Activated CD4-positive, alpha-beta memory T cell treated with anti-CD3 and anti-CD28 coated beads for 36 hours (primary cell): ENCODE measurements around the gene TAPBP. TPM values are rescaled to one million over a fixed set of nuclear protein-coding genes. Genes with fewer than 3 reads are reported as not detected.
"Not testable (repeated sequence)": the region's sequence is repeated elsewhere in the genome, so short reads cannot be mapped to it uniquely, and the experiment has no call there.

Experiments used
- CTCF ChIA-PET: fragments of 350-600 bp; sonication (Branson Sonifier 250); formaldehyde crosslinking; loops from one replicate; lab custom pipeline; 2021; ENCODE audit warnings: antibody characterized with exemption, inconsistent platforms; lab: Charles Lee
- POLR2A ChIA-PET: fragments of 350-600 bp; sonication (Branson Sonifier 250); formaldehyde crosslinking; loops from one replicate; lab custom pipeline; 2021; ENCODE audit warnings: antibody characterized with exemption; lab: Charles Lee
- DNase-seq: peaks from one replicate; pipeline ENCODE4 v3.0.0-alpha.2; 2020
- H3K27ac Mint-ChIP-seq: one replicate; pipeline ENCODE4 v1.8.0; 2021; ENCODE audit warnings: mixed read lengths
- H3K27me3 Mint-ChIP-seq: one replicate; pipeline ENCODE4 v1.8.0; 2021; ENCODE audit warnings: mixed read lengths
- H3K36me3 Mint-ChIP-seq: one replicate; pipeline ENCODE4 v1.8.0; 2021; ENCODE audit warnings: mixed read lengths
- H3K4me1 Mint-ChIP-seq: one replicate; pipeline ENCODE4 v1.8.0; 2021; ENCODE audit warnings: low read depth, mixed read lengths
- H3K4me3 Mint-ChIP-seq: one replicate; pipeline ENCODE4 v1.8.0; 2021; ENCODE audit warnings: mild to moderate bottlenecking, mixed read lengths
- H3K9me3 Mint-ChIP-seq: one replicate; pipeline ENCODE4 v1.8.0; 2021; ENCODE audit warnings: mixed read lengths
- intact Hi-C: fragments of 100-400 bp; cut with micrococcal nuclease; formaldehyde crosslinking; loops from one replicate; pipeline ENCODE4 v1.15.1; 2023
- total RNA-seq, 2 experiments: library from RNA; stranded (reverse); gene quantifications; one replicate each; pipeline ENCODE4 v1.2.3, GENCODE V29; 2021

TAPBP gene
- total RNA-seq, 2 experiments from 2014 or later, result 202 to 213 TPM

- Mint-ChIP-seq H3K36me3 (peaks cover 24% of the 10 kb centered on the region), H3K4me1 (peaks cover 41% of the 10 kb centered on the region), H3K27me3 (no peaks in the 10 kb centered on the region), H3K27ac (peak overlapping the region; percentile 11), H3K4me3 (peak overlapping the region; percentile 98), H3K9me3 (no peaks in the 10 kb centered on the region)
- DNase-seq, result no peak
- ChIA-PET POLR2A (interaction anchor here (0.6 to 1.0 kb wide), 3 partner anchors 9 to 310 kb away, joined by 3 read pairs; partner anchors contain the start of gene B3GALT4), CTCF (interaction anchor here (0.6 to 4.9 kb wide), 5 partner anchors 10 to 343 kb away, joined by 3 to 37 read pairs (median 4); partner anchors contain the start of genes B3GALT4 and RGL2)
- intact Hi-C loops, result no loop called here
Observed at GRCh38 chr6:33286946-33287914, 26.6 kb downstream of the TAPBP start.

GRCh38 chr6:33285214-33285613 is 28.7 kb downstream of the TAPBP start:
- H3K27me3 Mint-ChIP-seq, POLR2A ChIA-PET, intact Hi-C loops, DNase-seq, H3K27ac Mint-ChIP-seq, H3K9me3 Mint-ChIP-seq, H3K4me3 Mint-ChIP-seq, CTCF ChIA-PET: not testable (repeated sequence)
- peaks cover 28% of the 10 kb centered on the region for H3K4me1 Mint-ChIP-seq
- peaks cover 21% of the 10 kb centered on the region for H3K36me3 Mint-ChIP-seq

GRCh38 chr6:33280539-33280938 is 33.3 kb downstream of the TAPBP start:
- intact Hi-C loops, result no loop called here

GRCh38 chr6:33279971-33280511 is 33.8 kb downstream of the TAPBP start:
- ChIA-PET POLR2A (no interaction called here), CTCF (no interaction called here)
- Mint-ChIP-seq H3K4me3 (no peak overlapping the region), H3K27ac (no peak overlapping the region), H3K36me3 (peaks cover 23% of the 10 kb centered on the region), H3K9me3 (no peaks in the 10 kb centered on the region), H3K4me1 (peaks cover 28% of the 10 kb centered on the region), H3K27me3 (no peaks in the 10 kb centered on the region)
- no peak for DNase-seq
- intact Hi-C loops, result loop anchor here (10.0 kb wide), 1 partner anchor 295 kb away; no protein-coding TSS in a partner anchor

More at GRCh38 chr6:33280539-33280938, 33.3 kb downstream of the TAPBP start:
- Mint-ChIP-seq H3K36me3 (peaks cover 18% of the 10 kb centered on the region), H3K4me3 (no peak overlapping the region), H3K27me3 (no peaks in the 10 kb centered on the region), H3K9me3 (no peaks in the 10 kb centered on the region), H3K4me1 (peaks cover 23% of the 10 kb centered on the region), H3K27ac (peak overlapping the region; percentile 59)
- ChIA-PET CTCF (interaction anchor here (0.8 kb wide), 2 partner anchors 19 to 21 kb away, joined by 3 to 4 read pairs; no protein-coding TSS in a partner anchor), POLR2A (no interaction called here)
- no peak for DNase-seq

GRCh38 chr6:33279257-33279695 is 34.6 kb downstream of the TAPBP start:
- CTCF ChIA-PET, result interaction anchor here (3.0 to 3.4 kb wide), 2 partner anchors 18 to 31 kb away, joined by 9 to 31 read pairs; partner anchors contain the start of gene RGL2
- intact Hi-C loops, result loop anchor here (10.0 kb wide), 1 partner anchor 296 kb away; no protein-coding TSS in a partner anchor
- no peaks in the 10 kb centered on the region for H3K9me3 Mint-ChIP-seq
- POLR2A ChIA-PET, result interaction anchor here (4.9 kb wide), 1 partner anchor 10 kb away, joined by 40 read pairs; the partner anchor contains the start of genes PFDN6 and WDR46
- H3K27ac Mint-ChIP-seq, result no peak overlapping the region
- H3K27me3 Mint-ChIP-seq, result no peaks in the 10 kb centered on the region
- peaks cover 29% of the 10 kb centered on the region for H3K36me3 Mint-ChIP-seq
- peaks cover 35% of the 10 kb centered on the region for H3K4me1 Mint-ChIP-seq
- H3K4me3 Mint-ChIP-seq, result no peak overlapping the region
- DNase-seq, result no peak

GRCh38 chr6:33278810-33279209 is 35.1 kb downstream of the TAPBP start:
- H3K27me3 Mint-ChIP-seq, result no peaks in the 10 kb centered on the region
- DNase-seq, result no peak
- POLR2A ChIA-PET, result interaction anchor here (1.2 to 4.9 kb wide), 4 partner anchors 8 to 440 kb away, joined by 3 to 40 read pairs (median 14); partner anchors contain the start of genes PFDN6, RGL2, TAP2 and WDR46
- CTCF ChIA-PET, result interaction anchor here (1.6 to 3.4 kb wide), 4 partner anchors 10 to 156 kb away, joined by 3 to 37 read pairs (median 20); partner anchors contain the start of genes PFDN6, RGL2 and WDR46
- no peak overlapping the region for H3K4me3 Mint-ChIP-seq
- peaks cover 34% of the 10 kb centered on the region for H3K36me3 Mint-ChIP-seq
- intact Hi-C loops, result loop anchor here (10.0 kb wide), 1 partner anchor 296 kb away; no protein-coding TSS in a partner anchor
- peak overlapping the region; percentile 62 for H3K27ac Mint-ChIP-seq
- H3K9me3 Mint-ChIP-seq, result no peaks in the 10 kb centered on the region
- H3K4me1 Mint-ChIP-seq, result peaks cover 37% of the 10 kb centered on the region

GRCh38 chr6:33278392-33278741 is 35.5 kb downstream of the TAPBP start:
- Mint-ChIP-seq H3K4me1 (peaks cover 37% of the 10 kb centered on the region), H3K27ac (peak overlapping the region; percentile 62), H3K36me3 (peaks cover 38% of the 10 kb centered on the region), H3K4me3 (peak overlapping the region; percentile 12), H3K9me3 (no peaks in the 10 kb centered on the region), H3K27me3 (no peaks in the 10 kb centered on the region)
- intact Hi-C loops, result loop anchor here (10.0 kb wide), 1 partner anchor 296 kb away; no protein-coding TSS in a partner anchor
- no peak for DNase-seq
- ChIA-PET POLR2A (interaction anchor here (1.2 to 4.9 kb wide), 4 partner anchors 9 to 440 kb away, joined by 3 to 40 read pairs (median 14); partner anchors contain the start of genes PFDN6, RGL2, TAP2 and WDR46), CTCF (interaction anchor here (1.6 to 3.4 kb wide), 5 partner anchors 11 to 155 kb away, joined by 3 to 37 read pairs (median 17); partner anchors contain the start of genes PFDN6, RGL2 and WDR46)

- peak overlapping the region; percentile 92 for H3K27ac Mint-ChIP-seq
- intact Hi-C loops, result loop anchor here (1.0 to 10.0 kb wide), 3 partner anchors 11 to 297 kb away; partner anchors contain the start of genes PFDN6 and WDR46
- ChIA-PET CTCF (interaction anchor here (0.6 to 3.4 kb wide), 15 partner anchors 11 to 1085 kb away, joined by 3 to 37 read pairs (median 5); partner anchors contain the start of genes PFDN6, RGL2, WDR46 and ZBTB22), POLR2A (interaction anchor here (0.5 to 4.9 kb wide), 19 partner anchors 9 to 439 kb away, joined by 3 to 40 read pairs (median 5); partner anchors contain the start of genes HSD17B8, PFDN6, RGL2 and TAP2)
- H3K4me3 Mint-ChIP-seq, result peak overlapping the region; percentile 81
- no peaks in the 10 kb centered on the region for H3K27me3 Mint-ChIP-seq
- DNase-seq, result peak; percentile 50
- peaks cover 42% of the 10 kb centered on the region for H3K36me3 Mint-ChIP-seq
- peaks cover 37% of the 10 kb centered on the region for H3K4me1 Mint-ChIP-seq
- no peaks in the 10 kb centered on the region for H3K9me3 Mint-ChIP-seq
Observed at GRCh38 chr6:33277663-33278391, 36.1 kb downstream of the TAPBP start.

GRCh38 chr6:33276864-33277662 is 36.8 kb downstream of the TAPBP start, which contains the start of gene B3GALT4:
Gene B3GALT4, plus strand, starts transcription at chr6:33277123. Its CDS starts 297 bp downstream, at chr6:33277420.
- Mint-ChIP-seq H3K36me3 (peaks cover 50% of the 10 kb centered on the region), H3K9me3 (no peaks in the 10 kb centered on the region), H3K27ac (peak within 1 kb of the TSS; percentile 92), H3K4me3 (peak within 1 kb of the TSS; percentile 94), H3K27me3 (no peaks in the 10 kb centered on the region), H3K4me1 (peaks cover 37% of the 10 kb centered on the region)
- DNase-seq, result peak; percentile 85
- intact Hi-C loops, result loop anchor here (1.0 to 10.0 kb wide), 3 partner anchors 12 to 298 kb away; partner anchors contain the start of genes PFDN6 and WDR46
- POLR2A ChIA-PET, result interaction anchor here (0.5 to 4.9 kb wide), 18 partner anchors 10 to 306 kb away, joined by 3 to 40 read pairs (median 5); partner anchors contain the start of genes BAK1, HSD17B8, PFDN6 and RGL2
- CTCF ChIA-PET, result interaction anchor here (0.6 to 3.4 kb wide), 17 partner anchors 12 to 1084 kb away, joined by 3 to 37 read pairs (median 5); partner anchors contain the start of genes PFDN6, RGL2, WDR46 and ZBTB22

GRCh38 chr6:33276581-33276863 is 37.4 kb downstream of the TAPBP start:
- peaks cover 53% of the 10 kb centered on the region for H3K36me3 Mint-ChIP-seq
- H3K4me1 Mint-ChIP-seq, result peaks cover 37% of the 10 kb centered on the region
- no peak for DNase-seq
- POLR2A ChIA-PET, result interaction anchor here (1.2 to 4.9 kb wide), 12 partner anchors 13 to 306 kb away, joined by 3 to 40 read pairs (median 6); partner anchors contain the start of genes BAK1, PFDN6, RGL2 and TAPBP
- H3K9me3 Mint-ChIP-seq, result no peaks in the 10 kb centered on the region
- intact Hi-C loops, result loop anchor here (2.0 to 10.0 kb wide), 2 partner anchors 36 to 298 kb away; no protein-coding TSS in a partner anchor
- H3K27ac Mint-ChIP-seq, result peak overlapping the region; percentile 91
- H3K4me3 Mint-ChIP-seq, result peak overlapping the region; percentile 94
- CTCF ChIA-PET, result interaction anchor here (0.9 to 3.4 kb wide), 11 partner anchors 13 to 150 kb away, joined by 3 to 37 read pairs (median 6); partner anchors contain the start of genes PFDN6, RGL2, WDR46 and ZBTB22
- no peaks in the 10 kb centered on the region for H3K27me3 Mint-ChIP-seq
